CD8-positive, alpha-beta memory T cell (primary cell): ENCODE results near the gene CST9. TPM values are rescaled to one million over a fixed set of nuclear protein-coding genes. Genes with fewer than 3 reads are reported as not detected.
A peak's percentile ranks its signal among the peaks of the same experiment; 100 is the strongest.

ENCODE experiments used
- CTCF ChIA-PET: fragments of 350-600 bp; sonication (Branson Sonifier 250); formaldehyde crosslinking; loops from one replicate; lab custom pipeline; 2021; ENCODE audit warnings: antibody characterized with exemption; lab: Charles Lee
- POLR2A ChIA-PET: fragments of 350-600 bp; sonication (Branson Sonifier 250); formaldehyde crosslinking; loops from one replicate; lab custom pipeline; 2021; ENCODE audit warnings: antibody characterized with exemption; lab: Charles Lee
- DNase-seq, 5 donors: peaks; one replicate each; pipeline versions ENCODE4 v3.0.0 to v3.0.0-alpha.2; 2020 to 2022; ENCODE audit warnings: mixed read lengths in 1 of 5
- H3K27ac ChIP-seq: one replicate; pipeline ENCODE4 v1.7.0; 2013; ENCODE audit warnings: low read depth, mild to moderate bottlenecking, low read length, moderate library complexity
- H3K27me3 ChIP-seq: 2 replicates; pipeline ENCODE4 v1.7.0; 2013; ENCODE audit warnings: low read length, mild to moderate bottlenecking; ENCODE audit not compliant: insufficient read depth, poor library complexity, severe bottlenecking
- H3K36me3 ChIP-seq: 2 replicates; pipeline ENCODE4 v1.7.0; 2013; ENCODE audit warnings: mild to moderate bottlenecking, low read length, moderate library complexity; ENCODE audit not compliant: insufficient read depth
- H3K4me1 ChIP-seq: 2 replicates; pipeline ENCODE4 v1.7.0; 2013; ENCODE audit warnings: mild to moderate bottlenecking, low read length, moderate library complexity; ENCODE audit not compliant: insufficient read depth
- H3K4me3 ChIP-seq: 2 replicates; pipeline ENCODE4 v1.7.0; 2013; ENCODE audit warnings: mild to moderate bottlenecking, low read length
- H3K9me3 ChIP-seq: 2 replicates; pipeline ENCODE4 v1.7.0; 2013; ENCODE audit warnings: mild to moderate bottlenecking, low read length
- H3K27ac Mint-ChIP-seq, 8 donors: one replicate each; pipeline ENCODE4 v1.8.0; 2020 to 2021; ENCODE audit warnings: mixed read lengths in 8 of 8, mild to moderate bottlenecking in 6 of 8, inconsistent platforms in 3 of 8, moderate library complexity in 3 of 8
- H3K27me3 Mint-ChIP-seq, 2 donors: one replicate each; pipeline ENCODE4 v1.8.0; 2020 to 2021; ENCODE audit warnings: mixed read lengths in 2 of 2, mild to moderate bottlenecking in 1 of 2, moderate library complexity in 1 of 2
- H3K36me3 Mint-ChIP-seq, 3 donors: one replicate each; pipeline ENCODE4 v1.8.0; 2020 to 2021; ENCODE audit warnings: mixed read lengths in 3 of 3, inconsistent platforms in 1 of 3, mild to moderate bottlenecking in 1 of 3
- H3K4me1 Mint-ChIP-seq, 3 donors: one replicate each; pipeline ENCODE4 v1.8.0; 2020 to 2021; ENCODE audit warnings: mixed read lengths in 3 of 3, inconsistent platforms in 1 of 3, mild to moderate bottlenecking in 1 of 3
- H3K4me3 Mint-ChIP-seq, 7 donors: one replicate each; pipeline ENCODE4 v1.8.0; 2020 to 2021; ENCODE audit warnings: mixed read lengths in 7 of 7, mild to moderate bottlenecking in 6 of 7, moderate library complexity in 4 of 7, inconsistent platforms in 2 of 7
- H3K9me3 Mint-ChIP-seq, 5 donors: one replicate each; pipeline ENCODE4 v1.8.0; 2020 to 2022; ENCODE audit warnings: mixed read lengths in 5 of 5, mild to moderate bottlenecking in 3 of 5, moderate library complexity in 2 of 5, inconsistent platforms in 1 of 5
- polyA plus RNA-seq: library from polyadenylated mRNA; unstranded; fragments of 300-500 nt; fragmentation: Illumina TruSeq; gene quantifications from one replicate; pipeline ENCODE4 v1.2.3, GENCODE V29; 2021
- total RNA-seq, 2 experiments: library from RNA; stranded (reverse); gene quantifications; one replicate each; pipeline ENCODE4 v1.2.3, GENCODE V29; 2021

The CST9 gene
- total and polyA plus RNA-seq, 3 experiments from 2014 or later: not detected

DNA sequence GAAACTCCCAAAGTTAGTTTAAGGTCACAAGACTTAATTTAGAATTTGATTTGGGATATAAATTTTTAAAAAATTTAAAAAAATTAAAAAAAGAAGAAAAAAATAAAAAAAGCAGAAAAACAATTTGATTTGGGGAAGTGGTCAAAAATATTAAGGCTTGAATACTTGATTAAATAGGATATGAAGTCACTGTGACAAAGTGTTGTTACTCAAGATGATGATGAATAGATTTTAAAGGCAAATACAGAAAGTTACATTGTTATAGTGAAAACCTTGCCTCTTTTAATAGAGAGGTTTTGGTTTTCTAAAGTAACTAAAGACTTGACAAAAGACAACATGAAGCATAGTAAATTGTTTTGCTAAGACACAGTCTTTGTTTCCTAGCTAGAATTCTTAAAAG is 7.2 kb downstream of the CST9 start:
- Mint-ChIP-seq H3K4me3 (no peak overlapping the region), H3K27me3 (peaks cover 0 to 2% of the 10 kb centered on the region in 2 donors), H3K9me3 (no peaks in the 10 kb centered on the region), H3K27ac (no peak overlapping the region), H3K36me3 (no peaks in the 10 kb centered on the region), H3K4me1 (no peaks in the 10 kb centered on the region)
- Histone ChIP-seq H3K27me3 (no peaks in the 10 kb centered on the region), H3K9me3 (no peaks in the 10 kb centered on the region), H3K27ac (no peak overlapping the region), H3K36me3 (no peaks in the 10 kb centered on the region), H3K4me1 (no peaks in the 10 kb centered on the region), H3K4me3 (no peak overlapping the region)
- CTCF ChIA-PET: interaction anchor here (1.1 to 1.4 kb wide), 2 partner anchors 9 to 11 kb away, joined by 3 to 4 read pairs; no protein-coding TSS in a partner anchor
- POLR2A ChIA-PET: no interaction called here
- no peak for DNase-seq

DNA sequence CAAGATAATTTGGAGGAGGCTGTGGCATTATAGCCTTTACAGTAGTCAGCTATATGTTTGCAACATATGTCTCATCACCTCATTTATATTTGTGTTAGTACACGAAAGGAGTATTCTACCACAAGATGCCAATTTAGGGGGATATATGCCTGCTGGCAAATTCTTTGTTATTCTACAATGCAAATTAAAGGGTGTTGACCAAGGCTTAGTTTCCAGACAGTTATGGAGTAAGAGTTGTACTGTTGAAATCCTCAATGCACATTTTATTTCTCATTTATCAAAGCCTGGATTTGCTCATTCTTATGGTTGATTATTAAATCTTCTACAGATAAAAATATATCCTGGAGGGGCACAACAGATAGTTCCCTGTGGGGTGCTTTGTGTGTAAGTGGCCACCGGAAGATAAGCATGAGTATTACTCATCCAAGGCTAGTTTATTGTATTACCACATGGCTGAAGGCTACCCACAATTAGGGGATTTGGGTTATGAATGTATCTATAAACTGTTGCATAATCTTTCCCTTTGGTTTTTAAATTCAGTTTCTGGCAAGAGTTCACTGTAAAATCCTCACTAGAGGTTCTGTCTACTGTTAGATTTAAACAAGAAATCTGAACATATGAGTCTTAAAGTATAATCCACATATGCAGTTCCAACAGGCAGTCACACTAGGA is 9.0 kb downstream of the CST9 start:
- CTCF ChIA-PET: interaction anchor here (1.4 kb wide), 1 partner anchor 10 kb away, joined by 4 read pairs; no protein-coding TSS in a partner anchor
- POLR2A ChIA-PET: no interaction called here
- no peaks in the 10 kb centered on the region for H3K9me3 Mint-ChIP-seq

DNA sequence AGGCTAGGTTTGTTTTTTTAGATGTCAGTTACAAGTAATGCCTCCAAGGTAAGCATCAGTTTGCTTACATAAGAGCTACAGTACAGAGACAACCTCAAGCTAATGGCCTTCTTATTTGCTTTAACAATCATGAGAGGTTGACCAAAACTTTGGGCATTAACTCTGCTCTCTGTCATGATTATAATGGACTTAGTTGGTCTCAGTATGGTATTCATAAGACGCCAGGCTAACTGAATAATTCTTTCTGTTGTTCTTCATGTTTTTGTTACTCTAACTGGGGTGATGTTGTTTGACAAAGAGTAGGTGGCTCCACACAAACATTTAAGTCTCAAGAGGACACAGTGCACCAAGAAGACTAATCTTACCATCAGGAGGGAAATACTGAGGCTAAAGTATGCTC is 9.8 kb downstream of the CST9 start:
- Mint-ChIP-seq H3K27me3 (no peaks in the 10 kb centered on the region), H3K27ac (no peak overlapping the region), H3K36me3 (no peaks in the 10 kb centered on the region), H3K4me3 (no peak overlapping the region), H3K9me3 (no peaks in the 10 kb centered on the region), H3K4me1 (no peaks in the 10 kb centered on the region)
- CTCF ChIA-PET: no interaction called here
- no peak for DNase-seq
- Histone ChIP-seq H3K27ac (no peak overlapping the region), H3K36me3 (no peaks in the 10 kb centered on the region), H3K9me3 (no peaks in the 10 kb centered on the region), H3K27me3 (no peaks in the 10 kb centered on the region), H3K4me1 (no peaks in the 10 kb centered on the region), H3K4me3 (no peak overlapping the region)
- POLR2A ChIA-PET: no interaction called here

More for the DNA sequence above, 9.0 kb downstream of the CST9 start:
- H3K4me1 ChIP-seq: no peaks in the 10 kb centered on the region
- no peak overlapping the region for H3K4me3 ChIP-seq
- no peak overlapping the region for H3K27ac Mint-ChIP-seq
- no peak overlapping the region for H3K27ac ChIP-seq
- H3K9me3 ChIP-seq: no peaks in the 10 kb centered on the region
- no peaks in the 10 kb centered on the region for H3K4me1 Mint-ChIP-seq
- no peak overlapping the region for H3K4me3 Mint-ChIP-seq
- no peaks in the 10 kb centered on the region for H3K27me3 ChIP-seq
- no peaks in the 10 kb centered on the region for H3K27me3 Mint-ChIP-seq
- H3K36me3 Mint-ChIP-seq: no peaks in the 10 kb centered on the region
- no peaks in the 10 kb centered on the region for H3K36me3 ChIP-seq
- DNase-seq: no peak

DNA sequence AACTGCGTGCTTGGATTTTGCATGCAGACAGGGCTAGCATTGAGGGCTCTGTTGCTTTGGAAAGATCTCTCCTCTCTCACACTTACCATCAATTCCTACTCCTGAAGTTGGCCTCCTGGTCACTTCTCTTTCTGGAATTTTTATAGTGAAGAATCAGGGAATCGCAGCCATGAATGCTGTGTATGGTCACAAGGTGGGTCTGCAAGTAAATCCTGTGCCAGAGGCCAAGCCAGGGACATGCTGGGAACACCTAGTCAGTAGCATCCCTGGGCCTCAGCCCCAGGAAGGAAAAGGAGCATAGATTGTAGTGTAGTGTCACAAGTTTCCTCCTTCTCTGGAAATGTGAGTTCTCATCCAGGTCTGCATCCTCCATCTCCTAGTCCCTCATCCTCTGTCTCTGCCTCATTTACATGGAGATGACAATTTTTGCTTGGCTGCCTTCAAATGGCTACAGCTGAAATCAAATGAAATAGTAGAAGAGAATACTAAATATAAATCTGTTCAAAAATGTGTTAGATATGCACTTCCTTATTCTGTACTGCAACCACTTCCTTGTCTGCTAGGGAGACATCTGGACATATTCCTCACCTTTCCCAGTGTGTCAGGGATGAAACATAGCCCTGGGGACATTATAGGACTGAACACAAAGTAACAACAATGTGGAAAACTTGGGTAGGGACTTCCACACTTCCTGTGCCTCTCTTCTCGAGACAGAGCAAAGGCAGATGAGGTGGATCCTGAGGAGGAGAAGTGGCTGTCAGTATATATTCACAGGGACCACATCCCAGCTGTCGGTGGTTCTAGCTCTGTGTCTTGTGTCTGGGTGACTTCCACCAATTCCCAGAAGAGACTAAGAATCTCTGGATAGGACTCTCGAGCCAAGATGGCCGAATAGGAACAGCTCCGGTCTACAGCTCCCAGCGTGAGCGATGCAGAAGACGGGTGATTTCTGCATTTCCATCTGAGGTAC is 17.0 kb downstream of the CST9 start:
- Histone ChIP-seq H3K4me3 (no peak overlapping the region), H3K36me3 (no peaks in the 10 kb centered on the region), H3K27me3 (no peaks in the 10 kb centered on the region), H3K27ac (no peak overlapping the region), H3K9me3 (no peaks in the 10 kb centered on the region), H3K4me1 (no peaks in the 10 kb centered on the region)
- Mint-ChIP-seq H3K27me3 (peaks cover 7 to 24% of the 10 kb centered on the region in 2 donors), H3K36me3 (no peaks in the 10 kb centered on the region), H3K27ac (peak overlapping the region in 3 of 8 donors; percentile 16 to 59 (median 56)), H3K4me1 (peaks cover 0 to 3% (median 0%) of the 10 kb centered on the region in 3 donors), H3K4me3 (peak overlapping the region in 3 of 7 donors; percentile 32 to 79 (median 38)), H3K9me3 (peaks cover 0 to 4% (median 0%) of the 10 kb centered on the region in 5 donors)
- POLR2A ChIA-PET: no interaction called here
- CTCF ChIA-PET: no interaction called here
- DNase-seq: no peak

DNA sequence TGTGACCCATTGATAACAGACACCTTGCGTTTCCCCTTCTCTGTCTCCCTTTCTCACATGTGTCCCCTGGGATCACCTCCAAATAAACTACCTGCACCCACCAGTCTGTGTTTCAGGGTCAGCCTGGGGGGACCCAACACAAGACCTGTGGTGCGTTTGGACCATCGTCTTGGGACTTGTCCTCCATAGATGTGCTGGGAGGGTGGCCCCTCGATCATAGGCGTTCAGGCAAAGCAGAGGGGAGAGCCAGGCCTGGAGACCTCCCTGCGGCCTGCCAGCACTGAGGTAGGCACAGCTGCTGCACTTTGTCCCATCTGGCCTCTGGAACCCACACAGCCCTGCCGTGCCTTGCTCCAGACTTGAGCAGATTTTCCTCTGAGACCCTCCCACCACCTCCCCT is 18.1 kb downstream of the CST9 start:
- no peaks in the 10 kb centered on the region for H3K36me3 ChIP-seq
- no peak for DNase-seq
- no peaks in the 10 kb centered on the region for H3K27me3 ChIP-seq
- POLR2A ChIA-PET: no interaction called here
- Mint-ChIP-seq H3K27ac (no peak overlapping the region), H3K4me1 (peaks cover 0 to 3% (median 0%) of the 10 kb centered on the region in 3 donors), H3K27me3 (peaks cover 8 to 32% of the 10 kb centered on the region in 2 donors), H3K4me3 (no peak overlapping the region), H3K9me3 (peaks cover 0 to 4% (median 0%) of the 10 kb centered on the region in 5 donors), H3K36me3 (no peaks in the 10 kb centered on the region)
- H3K9me3 ChIP-seq: no peaks in the 10 kb centered on the region
- H3K27ac ChIP-seq: no peak overlapping the region
- no peaks in the 10 kb centered on the region for H3K4me1 ChIP-seq
- no peak overlapping the region for H3K4me3 ChIP-seq
- CTCF ChIA-PET: no interaction called here

DNA sequence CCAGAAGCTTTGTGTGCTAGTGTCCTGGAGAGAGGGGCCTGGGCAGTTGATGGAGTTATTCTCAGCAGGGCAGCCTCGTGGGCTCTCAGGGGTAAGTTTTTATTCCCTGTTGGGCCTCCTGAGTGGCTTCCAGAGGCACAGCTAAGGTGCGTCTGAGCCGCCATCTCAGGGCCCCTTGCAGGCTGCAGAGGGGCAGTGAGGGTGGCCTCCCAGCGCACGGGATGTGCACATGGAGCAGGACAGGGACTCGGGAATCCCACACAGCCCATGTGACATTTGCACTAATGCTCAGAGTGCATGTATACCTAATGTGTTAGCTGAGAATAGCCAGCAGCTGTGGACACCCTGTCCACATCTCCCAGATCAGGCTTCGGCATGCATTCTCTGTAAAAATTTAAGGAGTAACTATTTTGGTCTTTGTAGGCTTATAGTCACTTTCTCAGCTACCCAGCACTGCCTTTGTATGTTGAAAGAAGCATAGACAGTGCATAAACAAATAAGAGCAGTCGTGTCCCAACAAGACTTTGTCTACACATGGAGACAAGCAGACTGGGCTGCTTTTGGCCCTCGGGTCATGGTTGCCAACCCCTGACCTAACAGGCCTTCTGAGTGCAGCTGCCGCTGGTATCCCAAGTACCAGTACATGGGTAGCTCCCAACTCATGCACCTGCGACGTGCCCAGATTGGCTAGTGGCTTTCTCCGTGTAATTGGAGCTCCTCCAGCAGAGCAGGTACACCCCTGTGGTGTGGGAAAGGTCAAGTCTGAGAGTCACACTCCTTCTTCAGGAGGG is 18.8 kb downstream of the CST9 start:
- no peak overlapping the region for H3K27ac Mint-ChIP-seq
- ChIA-PET CTCF (no interaction called here), POLR2A (no interaction called here)
- Histone ChIP-seq H3K9me3 (no peaks in the 10 kb centered on the region), H3K4me3 (no peak overlapping the region), H3K36me3 (no peaks in the 10 kb centered on the region), H3K27me3 (no peaks in the 10 kb centered on the region), H3K4me1 (no peaks in the 10 kb centered on the region), H3K27ac (no peak overlapping the region)
- peaks cover 8 to 39% of the 10 kb centered on the region in 2 donors for H3K27me3 Mint-ChIP-seq
- no peaks in the 10 kb centered on the region for H3K36me3 Mint-ChIP-seq
- H3K9me3 Mint-ChIP-seq: peaks cover 0 to 4% (median 0%) of the 10 kb centered on the region in 5 donors
- no peak overlapping the region for H3K4me3 Mint-ChIP-seq
- H3K4me1 Mint-ChIP-seq: peaks cover 0 to 3% (median 0%) of the 10 kb centered on the region in 3 donors
- no peak for DNase-seq

DNA sequence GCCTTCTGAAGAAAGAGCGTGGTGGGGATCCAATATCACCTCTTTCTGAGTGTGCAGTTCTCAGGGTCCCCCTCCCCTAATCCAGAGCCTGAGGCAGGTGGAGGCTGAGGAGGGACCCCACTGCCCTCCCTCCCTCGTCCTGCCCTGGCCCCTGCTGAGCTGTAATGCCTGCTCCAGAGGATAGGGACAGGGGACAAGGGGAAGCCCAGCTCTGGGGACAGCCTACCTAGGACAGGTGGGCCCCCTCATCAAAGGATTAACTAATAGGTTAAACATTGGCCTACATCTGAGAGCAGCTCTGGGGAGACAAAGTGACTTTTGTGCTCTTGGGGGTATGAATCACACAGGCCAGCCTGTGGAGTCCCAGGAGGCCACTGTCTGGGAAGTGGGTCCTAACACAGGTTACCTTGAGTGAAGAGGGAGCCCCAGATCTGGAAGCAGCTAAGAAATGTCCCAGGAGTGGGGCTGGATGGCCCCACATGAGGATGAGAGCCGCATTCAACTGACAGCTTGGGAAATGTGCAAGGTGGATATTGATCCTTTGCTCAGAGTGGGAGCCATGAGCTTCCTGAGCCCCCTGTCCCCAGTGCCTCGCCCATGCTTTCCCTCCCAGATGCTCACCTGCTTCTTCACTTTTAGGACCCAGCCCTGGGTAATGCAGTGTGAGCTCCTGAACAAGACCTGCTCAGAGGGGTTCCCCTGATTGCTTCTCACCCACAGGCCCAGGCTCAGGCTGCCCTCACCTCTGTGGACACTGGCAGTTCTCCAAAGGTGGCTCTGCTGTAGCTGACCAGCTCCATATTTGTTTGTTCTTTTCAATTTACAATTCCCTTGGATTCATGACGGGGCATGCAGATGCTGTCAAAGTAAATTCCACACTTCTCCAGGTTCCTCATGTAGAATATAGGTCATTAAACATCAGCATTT is 19.6 kb downstream of the CST9 start:
- Mint-ChIP-seq H3K9me3 (peaks cover 0 to 4% (median 0%) of the 10 kb centered on the region in 5 donors), H3K4me3 (no peak overlapping the region), H3K4me1 (peaks cover 0 to 3% (median 0%) of the 10 kb centered on the region in 3 donors), H3K36me3 (peaks cover 0 to 3% (median 0%) of the 10 kb centered on the region in 3 donors), H3K27me3 (peaks cover 12 to 44% of the 10 kb centered on the region in 2 donors), H3K27ac (no peak overlapping the region)
- Histone ChIP-seq H3K27ac (no peak overlapping the region), H3K4me1 (no peaks in the 10 kb centered on the region), H3K27me3 (no peaks in the 10 kb centered on the region), H3K9me3 (no peaks in the 10 kb centered on the region), H3K4me3 (no peak overlapping the region), H3K36me3 (no peaks in the 10 kb centered on the region)
- no peak for DNase-seq
- ChIA-PET POLR2A (no interaction called here), CTCF (interaction anchor here (0.7 kb wide), 1 partner anchor 15 kb away, joined by 3 read pairs; no protein-coding TSS in a partner anchor)
